ENCODE measurements around the gene KLHL26.
A peak's percentile ranks its signal among the peaks of the same experiment; 100 is the strongest.

KLHL26 gene

GRCh38 chr19:18612772-18613588, 23.8 kb upstream of the KLHL26 start, which contains the start of gene TMEM59L:
Gene TMEM59L (plus strand): TSS chr19:18612870. CDS start chr19:18612959, 89 bp downstream.
- ATAC-seq (no peak), DNase-seq (peak; percentile 44)

- ATAC-seq (no peak), DNase-seq (no peak)
These were observed 23.1 kb upstream of the KLHL26 start for GRCh38 chr19:18613589-18614234.

GRCh38 chr19:18616023-18616422, 20.8 kb upstream of the KLHL26 start:
- DNase-seq: no peak
- no peak for ATAC-seq

GRCh38 chr19:18617562-18617961, 19.3 kb upstream of the KLHL26 start:
- ATAC-seq (no peak), DNase-seq (no peak)

GRCh38 chr19:18618236-18618635, 18.6 kb upstream of the KLHL26 start:
- DNase-seq: no peak
- no peak for ATAC-seq

GRCh38 chr19:18620311-18620710, 16.5 kb upstream of the KLHL26 start:
- DNase-seq: no peak
- ATAC-seq: no peak

- DNase-seq (no peak), ATAC-seq (no peak)
These were observed 15.9 kb upstream of the KLHL26 start for GRCh38 chr19:18620902-18621301.

- ATAC-seq (no peak), DNase-seq (no peak)
These were observed 9.9 kb upstream of the KLHL26 start for GRCh38 chr19:18626906-18627305.

GRCh38 chr19:18629166-18630088, 7.4 kb upstream of the KLHL26 start:
- ATAC-seq (no peak), DNase-seq (no peak)

- DNase-seq (no peak), ATAC-seq (no peak)
These were observed 3.5 kb upstream of the KLHL26 start for GRCh38 chr19:18633321-18633720.

- no peak for DNase-seq
- ATAC-seq: no peak
These were observed 2.1 kb upstream of the KLHL26 start for GRCh38 chr19:18634612-18635297.

- DNase-seq (no peak), ATAC-seq (no peak)
These were observed 1.0 kb upstream of the KLHL26 start for GRCh38 chr19:18635831-18636182.

- ATAC-seq (peak; percentile 93), DNase-seq (peak; percentile 100)
These were observed 452 bp upstream of the KLHL26 start for GRCh38 chr19:18636183-18636968.

- ATAC-seq (no peak), DNase-seq (no peak)
These were observed 1.1 kb downstream of the KLHL26 start for GRCh38 chr19:18637673-18638630.

- no peak for ATAC-seq
- no peak for DNase-seq
These were observed 2.9 kb downstream of the KLHL26 start for GRCh38 chr19:18639706-18640243.

- ATAC-seq (no peak), DNase-seq (no peak)
These were observed 7.6 kb downstream of the KLHL26 start for GRCh38 chr19:18644196-18645034.

GRCh38 chr19:18645035-18645511, 8.2 kb downstream of the KLHL26 start:
- ATAC-seq (no peak), DNase-seq (no peak)

- DNase-seq (no peak), ATAC-seq (no peak)
These were observed 9.9 kb downstream of the KLHL26 start for GRCh38 chr19:18646535-18647370.
